ENCODE measurements around the gene DSTYK.

DSTYK gene

DNA sequence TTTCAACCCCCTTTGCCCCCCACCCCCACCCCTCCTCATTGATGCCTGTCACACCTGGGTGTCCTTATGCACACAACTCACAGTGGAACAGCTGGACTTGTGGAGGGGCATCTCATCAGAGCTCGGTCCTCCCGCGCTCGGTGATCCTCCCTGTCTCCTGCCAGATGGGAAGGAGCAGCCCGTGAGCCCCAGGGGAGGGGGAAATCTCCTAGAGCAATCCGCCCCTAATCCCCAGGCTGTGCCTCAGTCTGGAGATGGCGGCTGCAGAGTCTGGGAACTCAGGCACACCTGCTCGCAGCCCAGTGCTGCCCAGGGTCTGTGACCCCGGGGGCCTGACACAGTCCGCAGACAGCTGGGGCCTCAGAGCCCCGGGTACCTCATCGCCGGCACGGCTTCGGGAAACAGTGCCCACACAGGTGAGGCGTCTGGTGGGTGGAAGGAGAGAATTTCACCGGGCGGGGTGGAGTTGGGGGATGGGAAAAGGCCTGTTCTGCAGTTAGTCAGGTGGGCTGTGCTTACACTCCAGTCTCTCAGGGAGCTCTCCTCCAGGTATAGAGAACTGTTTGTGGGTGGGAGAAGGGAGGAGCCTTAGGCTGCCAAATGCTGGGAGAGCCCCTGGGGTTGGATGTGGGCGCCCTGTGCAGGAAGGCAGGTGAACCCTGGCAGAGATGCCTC lies 45.6 kb upstream of the DSTYK start:
- DNase-seq (ENCODE audit: low read depth), result no peak
- TF ChIP-seq, protein P1, sequence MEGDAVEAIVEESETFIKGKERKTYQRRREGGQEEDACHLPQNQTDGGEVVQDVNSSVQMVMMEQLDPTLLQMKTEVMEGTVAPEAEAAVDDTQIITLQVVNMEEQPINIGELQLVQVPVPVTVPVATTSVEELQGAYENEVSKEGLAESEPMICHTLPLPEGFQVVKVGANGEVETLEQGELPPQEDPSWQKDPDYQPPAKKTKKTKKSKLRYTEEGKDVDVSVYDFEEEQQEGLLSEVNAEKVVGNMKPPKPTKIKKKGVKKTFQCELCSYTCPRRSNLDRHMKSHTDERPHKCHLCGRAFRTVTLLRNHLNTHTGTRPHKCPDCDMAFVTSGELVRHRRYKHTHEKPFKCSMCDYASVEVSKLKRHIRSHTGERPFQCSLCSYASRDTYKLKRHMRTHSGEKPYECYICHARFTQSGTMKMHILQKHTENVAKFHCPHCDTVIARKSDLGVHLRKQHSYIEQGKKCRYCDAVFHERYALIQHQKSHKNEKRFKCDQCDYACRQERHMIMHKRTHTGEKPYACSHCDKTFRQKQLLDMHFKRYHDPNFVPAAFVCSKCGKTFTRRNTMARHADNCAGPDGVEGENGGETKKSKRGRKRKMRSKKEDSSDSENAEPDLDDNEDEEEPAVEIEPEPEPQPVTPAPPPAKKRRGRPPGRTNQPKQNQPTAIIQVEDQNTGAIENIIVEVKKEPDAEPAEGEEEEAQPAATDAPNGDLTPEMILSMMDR (IDR thresholded peaks at IDR 0.05; ENCODE audit: control insufficient read depth, extremely low read depth, insufficient read depth), result no peak
- no peak overlapping the region for H3K4me3 ChIP-seq (ENCODE audit: low read depth, low read length)

DNA sequence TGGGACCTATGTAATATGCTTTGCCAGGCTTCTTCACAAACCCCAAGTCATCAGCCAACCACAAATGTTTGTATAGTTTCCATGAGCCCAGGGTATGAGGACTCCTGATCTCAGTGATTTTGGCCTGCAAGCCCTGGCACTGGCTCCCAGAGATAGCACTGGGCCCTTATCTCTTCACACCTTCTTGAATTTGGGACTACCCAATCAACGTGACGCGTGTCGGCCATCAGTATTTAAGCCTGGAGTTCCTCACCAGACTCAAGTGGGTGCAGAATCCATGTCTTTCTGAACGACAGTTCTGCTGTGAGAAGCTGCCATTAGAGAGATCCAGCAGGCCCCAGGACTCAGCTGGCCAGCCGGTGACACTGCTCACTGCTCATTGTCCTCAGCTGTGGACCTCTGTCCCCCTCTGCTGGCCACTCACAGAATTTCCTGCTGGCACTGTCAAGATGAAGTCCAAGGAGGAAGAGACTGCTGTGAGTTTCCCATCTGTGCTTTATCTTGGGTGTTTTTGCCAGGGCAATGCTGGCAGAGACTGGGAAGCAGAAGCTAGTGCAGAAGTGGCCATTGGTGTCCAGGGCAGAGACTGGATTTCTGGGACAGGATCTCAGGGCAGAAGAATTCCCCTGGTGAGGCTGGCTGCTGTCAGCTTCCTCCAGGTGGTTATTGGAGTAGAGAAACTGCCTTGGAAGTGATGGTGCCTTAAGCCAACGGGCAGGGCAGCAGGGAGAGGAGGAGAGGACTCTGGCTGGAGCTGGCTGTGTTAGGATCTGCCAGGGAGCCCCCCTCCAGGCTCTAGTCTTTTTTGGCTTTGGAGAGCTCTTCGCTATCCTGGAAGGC lies 44.7 kb upstream of the DSTYK start:
- peak; percentile 75 for DNase-seq (ENCODE audit: low read depth)
- H3K4me3 ChIP-seq (ENCODE audit: low read depth, low read length), result no peak overlapping the region
- TF ChIP-seq, protein P1 (IDR thresholded peaks at IDR 0.05; ENCODE audit: control insufficient read depth, extremely low read depth, insufficient read depth), result peak; percentile 96

DNA sequence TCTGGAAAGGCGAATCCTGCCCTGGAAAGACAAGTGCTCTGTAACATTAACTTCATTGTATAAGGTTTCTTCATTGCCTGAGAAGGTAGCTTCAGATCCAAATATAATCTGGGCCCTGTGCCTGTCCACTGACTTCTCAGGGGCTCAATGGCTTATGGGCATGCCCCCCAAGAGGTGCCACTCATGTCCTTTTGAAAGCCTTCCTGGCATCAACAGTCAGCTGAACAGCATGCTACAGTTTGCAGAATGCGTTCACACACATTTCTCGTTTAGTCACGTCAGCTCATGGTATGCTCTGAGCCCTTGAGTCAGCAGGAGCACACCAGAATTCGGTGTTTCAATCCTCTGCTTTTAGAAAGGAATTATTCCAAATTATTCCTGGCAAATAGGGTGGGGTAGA lies 40.1 kb upstream of the DSTYK start:
- DNase-seq (ENCODE audit: low read depth), result no peak
- TF ChIP-seq, protein P1 (IDR thresholded peaks at IDR 0.05; ENCODE audit: control insufficient read depth, extremely low read depth, insufficient read depth), result no peak
- H3K4me3 ChIP-seq (ENCODE audit: low read depth, low read length), result no peak overlapping the region

DNA sequence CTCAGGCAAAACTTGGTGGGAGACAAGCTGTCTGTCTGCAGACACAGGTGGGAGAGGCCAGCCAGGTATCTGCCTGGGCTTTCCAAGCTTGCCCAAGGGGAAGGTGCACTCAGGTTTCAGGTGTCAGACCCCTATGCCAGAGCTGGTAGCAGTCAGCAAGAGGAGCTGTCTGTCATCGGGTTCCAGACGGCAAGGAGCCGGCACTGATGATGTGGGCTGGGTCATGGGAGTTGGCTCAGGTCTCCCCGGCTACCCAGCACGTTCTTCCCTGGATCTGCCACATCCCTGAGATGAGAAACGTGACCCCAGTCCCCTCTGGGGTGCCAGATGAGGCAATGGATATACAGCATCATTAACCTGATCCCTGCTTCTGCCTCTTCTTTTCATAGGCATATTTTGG lies 39.2 kb upstream of the DSTYK start:
- TF ChIP-seq, protein P1 (IDR thresholded peaks at IDR 0.05; ENCODE audit: control insufficient read depth, extremely low read depth, insufficient read depth), result no peak
- DNase-seq (ENCODE audit: low read depth), result no peak
- H3K4me3 ChIP-seq (ENCODE audit: low read depth, low read length), result no peak overlapping the region

DNA sequence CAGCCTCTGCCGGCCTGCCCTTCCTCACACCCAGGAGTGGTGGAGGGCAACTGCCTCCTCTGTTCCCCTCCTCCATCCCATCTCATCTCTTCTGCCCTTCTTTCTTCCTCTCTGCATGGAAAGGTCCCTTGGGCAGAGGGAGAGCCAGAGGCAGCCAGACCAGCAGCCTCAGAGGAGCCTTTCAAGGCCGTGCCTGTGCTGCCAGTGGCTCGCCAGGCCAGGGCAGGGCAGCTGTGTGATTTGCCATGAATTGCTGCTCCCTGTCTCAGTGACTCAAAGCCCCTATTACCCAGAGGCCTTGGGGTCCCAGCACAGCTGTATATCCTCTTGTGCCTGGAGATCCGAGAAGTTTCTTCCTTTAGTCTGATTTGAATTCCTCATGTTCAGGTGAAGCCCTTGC lies 38.1 kb upstream of the DSTYK start:
- TF ChIP-seq, protein P1 (IDR thresholded peaks at IDR 0.05; ENCODE audit: control insufficient read depth, extremely low read depth, insufficient read depth), result no peak
- no peak for DNase-seq (ENCODE audit: low read depth)
- H3K4me3 ChIP-seq (ENCODE audit: low read depth, low read length), result no peak overlapping the region

DNA sequence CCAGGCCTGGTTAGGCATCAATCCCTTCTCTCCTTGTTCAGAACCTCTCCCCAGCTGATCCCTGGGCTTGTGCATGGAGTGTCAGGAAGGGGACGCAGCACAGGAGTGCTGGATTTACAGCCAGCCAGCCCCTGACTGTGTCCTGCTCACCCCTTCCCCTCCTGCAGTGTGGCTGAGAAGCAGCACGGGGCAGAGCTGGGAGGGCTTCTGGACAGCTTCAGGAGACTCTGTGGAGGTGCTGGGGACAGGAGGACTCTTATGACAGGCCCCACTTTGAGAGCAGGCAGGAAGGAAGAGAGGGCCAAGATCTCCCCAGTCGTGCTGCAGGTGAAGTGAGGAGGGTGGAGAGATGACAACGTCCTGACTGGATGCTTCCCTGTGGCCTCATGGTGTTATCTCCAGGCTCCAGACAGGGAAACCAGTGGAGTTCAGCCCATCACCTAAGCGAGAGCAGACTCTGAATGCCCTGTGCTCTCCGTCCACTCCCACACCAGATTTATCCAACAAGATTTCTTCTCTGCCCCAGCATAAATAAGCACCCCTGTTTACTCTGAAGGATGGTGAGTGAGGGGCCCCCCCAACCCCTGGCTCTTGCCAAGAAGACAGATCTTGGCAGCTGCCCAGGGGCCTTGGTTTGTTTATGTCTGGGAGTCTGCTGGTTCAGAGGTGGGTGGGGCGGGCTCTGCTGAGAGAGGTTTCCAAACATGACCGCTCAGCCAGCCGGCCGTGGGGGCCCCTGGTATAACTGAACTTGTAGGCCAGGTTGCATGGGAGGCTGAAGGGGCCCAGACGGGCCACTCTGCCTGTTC lies 37.5 kb upstream of the DSTYK start:
- DNase-seq (ENCODE audit: low read depth), result no peak
- no peak overlapping the region for H3K4me3 ChIP-seq (ENCODE audit: low read depth, low read length)
- TF ChIP-seq, protein P1 (IDR thresholded peaks at IDR 0.05; ENCODE audit: control insufficient read depth, extremely low read depth, insufficient read depth), result no peak
